Right atrium auricular region (tissue), 2 donors: ENCODE results near the gene SYCN. TPM values are rescaled to one million over a fixed set of nuclear protein-coding genes. Genes with fewer than 3 reads are reported as not detected.

Experiments
- DNase-seq: peaks from one replicate; pipeline ENCODE4 v3.0.0-alpha.2; 2019; ENCODE audit warnings: low spot score
- H3K27ac ChIP-seq, 2 donors: fragments of 200-600 bp; sonication (generic); 1 replicate in 1 of 2; 2 replicates in 1 of 2; pipeline ENCODE4 v1.5.1; 2016 to 2019
- H3K27me3 ChIP-seq, 2 donors: fragments of 200-600 bp; sonication (generic); one replicate each; pipeline versions ENCODE4 v1.5.1 to v1.6.0; 2017 to 2019
- H3K36me3 ChIP-seq: fragments of 200-600 bp; sonication (generic); one replicate; pipeline ENCODE4 v1.5.1; 2016
- H3K4me1 ChIP-seq, 2 donors: fragments of 200-600 bp; sonication (generic); one replicate each; pipeline versions ENCODE4 v1.5.1 to v1.6.0; 2017 to 2019
- H3K4me3 ChIP-seq, 2 donors: fragments of 200-600 bp; sonication (generic); 1 replicate in 1 of 2; 2 replicates in 1 of 2; pipeline ENCODE4 v1.5.1; 2017 to 2019; ENCODE audit warnings: mild to moderate bottlenecking in 1 of 2, moderate library complexity in 1 of 2
- H3K9me3 ChIP-seq, 2 donors: fragments of 200-600 bp; sonication (generic); one replicate each; pipeline ENCODE4 v1.5.1; 2019
- total RNA-seq, 2 donors: library from RNA; depleted of rRNA; stranded (reverse); fragments of >200 nt; gene quantifications; one replicate each; pipeline ENCODE4 v1.1.0, GENCODE V29; 2016
- TF ChIP-seq, protein P1 (sequence below), 2 donors: fragments of 200-600 bp; sonication (generic); IDR thresholded peaks; one replicate each; pipeline ENCODE4 v1.5.1; 2019; ENCODE audit warnings: antibody characterized with exemption in 2 of 2

The SYCN gene
- total RNA-seq, 2 donors from 2014 or later: not detected

DNA sequence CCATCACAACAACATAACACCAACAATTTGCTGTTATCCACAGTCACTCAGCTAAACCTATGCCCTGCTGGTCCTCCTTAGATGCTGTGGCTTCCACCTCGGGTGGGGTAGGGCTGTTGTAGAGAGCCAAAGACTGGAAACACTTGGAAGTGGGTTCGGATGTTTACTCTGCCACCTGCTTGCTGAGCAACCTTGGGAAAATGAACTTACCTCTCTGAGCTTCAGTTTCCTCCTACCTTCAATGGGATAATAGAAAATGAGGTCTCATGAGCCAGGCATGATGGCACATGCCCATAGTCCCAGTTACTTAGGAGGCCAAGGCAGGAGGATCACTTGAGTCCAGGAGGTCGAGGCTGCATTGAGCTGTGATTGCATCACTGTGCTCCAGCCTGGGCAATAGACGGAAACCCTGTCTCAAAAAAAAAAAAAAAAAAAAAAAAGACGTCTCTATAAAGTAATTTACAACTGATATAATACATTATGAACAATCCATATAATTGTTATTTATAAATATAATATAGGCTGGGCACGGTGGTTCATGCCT is 3.3 kb upstream of the SYCN start:
- H3K36me3 ChIP-seq: no peaks in the 10 kb centered on the region
- TF ChIP-seq, protein P1, sequence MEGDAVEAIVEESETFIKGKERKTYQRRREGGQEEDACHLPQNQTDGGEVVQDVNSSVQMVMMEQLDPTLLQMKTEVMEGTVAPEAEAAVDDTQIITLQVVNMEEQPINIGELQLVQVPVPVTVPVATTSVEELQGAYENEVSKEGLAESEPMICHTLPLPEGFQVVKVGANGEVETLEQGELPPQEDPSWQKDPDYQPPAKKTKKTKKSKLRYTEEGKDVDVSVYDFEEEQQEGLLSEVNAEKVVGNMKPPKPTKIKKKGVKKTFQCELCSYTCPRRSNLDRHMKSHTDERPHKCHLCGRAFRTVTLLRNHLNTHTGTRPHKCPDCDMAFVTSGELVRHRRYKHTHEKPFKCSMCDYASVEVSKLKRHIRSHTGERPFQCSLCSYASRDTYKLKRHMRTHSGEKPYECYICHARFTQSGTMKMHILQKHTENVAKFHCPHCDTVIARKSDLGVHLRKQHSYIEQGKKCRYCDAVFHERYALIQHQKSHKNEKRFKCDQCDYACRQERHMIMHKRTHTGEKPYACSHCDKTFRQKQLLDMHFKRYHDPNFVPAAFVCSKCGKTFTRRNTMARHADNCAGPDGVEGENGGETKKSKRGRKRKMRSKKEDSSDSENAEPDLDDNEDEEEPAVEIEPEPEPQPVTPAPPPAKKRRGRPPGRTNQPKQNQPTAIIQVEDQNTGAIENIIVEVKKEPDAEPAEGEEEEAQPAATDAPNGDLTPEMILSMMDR (IDR thresholded peaks at IDR 0.05): no peak
- H3K27ac ChIP-seq: no peak overlapping the region
- no peak for DNase-seq
- H3K27me3 ChIP-seq: peaks cover 0 to 14% of the 10 kb centered on the region in 2 donors
- no peaks in the 10 kb centered on the region for H3K9me3 ChIP-seq
- no peak overlapping the region for H3K4me3 ChIP-seq
- peaks cover 0 to 3% of the 10 kb centered on the region in 2 donors for H3K4me1 ChIP-seq

DNA sequence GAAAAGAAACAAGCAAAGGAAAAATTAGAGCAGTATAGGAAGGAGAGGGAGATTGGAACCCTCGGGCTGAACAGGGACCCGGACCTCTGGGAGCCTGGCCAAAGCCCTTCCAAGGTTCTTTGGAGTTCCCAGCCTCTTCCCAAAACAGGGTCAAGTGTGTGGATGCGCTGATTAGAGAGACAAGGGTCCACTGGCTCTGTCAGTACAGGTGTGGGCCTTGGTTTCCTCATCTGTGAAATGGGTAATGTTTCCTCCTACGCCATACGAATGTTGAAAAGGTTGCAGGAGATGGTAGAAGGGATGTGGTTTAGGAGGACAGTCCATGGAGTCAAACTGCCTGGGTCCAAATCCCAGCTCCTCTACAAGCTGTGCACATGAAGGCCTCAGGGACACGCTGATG is 2.1 kb upstream of the SYCN start:
- Histone ChIP-seq H3K4me1 (peaks cover 0 to 3% of the 10 kb centered on the region in 2 donors), H3K36me3 (no peaks in the 10 kb centered on the region), H3K4me3 (no peak overlapping the region), H3K9me3 (no peaks in the 10 kb centered on the region), H3K27me3 (peaks cover 0 to 14% of the 10 kb centered on the region in 2 donors), H3K27ac (no peak overlapping the region)
- no peak for DNase-seq
- TF ChIP-seq, protein P1 (IDR thresholded peaks at IDR 0.05): no peak

DNA sequence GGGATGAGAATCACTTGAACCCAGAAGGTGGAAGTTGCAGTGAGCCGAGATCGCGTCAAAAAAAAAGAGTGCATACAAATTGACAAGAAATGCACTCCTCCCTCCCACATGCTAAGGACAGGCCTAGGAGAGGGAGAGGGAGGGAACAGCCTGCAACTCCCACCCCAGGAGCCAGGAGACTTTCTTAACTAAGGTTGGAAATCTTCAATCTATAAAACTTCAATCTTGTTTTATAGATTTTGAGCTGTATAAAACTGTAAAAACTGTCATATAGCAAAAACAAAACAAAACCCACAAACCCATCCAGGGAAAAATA is 1.3 kb upstream of the SYCN start:
- TF ChIP-seq, protein P1 (IDR thresholded peaks at IDR 0.05): no peak
- no peak overlapping the region for H3K27ac ChIP-seq
- H3K36me3 ChIP-seq: no peaks in the 10 kb centered on the region
- DNase-seq: no peak
- H3K4me1 ChIP-seq: peaks cover 0 to 3% of the 10 kb centered on the region in 2 donors
- peaks cover 0 to 14% of the 10 kb centered on the region in 2 donors for H3K27me3 ChIP-seq
- no peaks in the 10 kb centered on the region for H3K9me3 ChIP-seq
- no peak overlapping the region for H3K4me3 ChIP-seq

DNA sequence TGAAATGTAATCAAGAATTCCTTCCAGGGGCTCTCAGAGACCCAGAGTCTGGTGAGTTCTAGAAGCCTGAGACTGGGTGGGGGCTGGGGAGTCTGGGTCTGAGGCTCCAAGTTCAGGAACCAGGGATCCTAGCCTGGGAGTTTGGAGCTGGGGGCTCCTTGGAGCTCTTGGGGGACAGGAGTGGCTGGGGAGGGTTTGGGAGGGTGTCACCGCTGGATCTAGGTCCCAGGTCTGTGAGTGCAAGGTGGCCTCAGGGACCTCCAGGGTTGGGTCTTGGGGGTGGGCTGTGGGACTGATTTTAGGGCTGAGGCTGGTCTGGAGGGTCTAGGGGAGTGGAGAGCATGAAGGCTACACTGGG is 1.1 kb downstream of the SYCN start:
- Histone ChIP-seq H3K27me3 (peaks cover 0 to 14% of the 10 kb centered on the region in 2 donors), H3K4me1 (peaks cover 0 to 3% of the 10 kb centered on the region in 2 donors), H3K27ac (no peak overlapping the region), H3K36me3 (no peaks in the 10 kb centered on the region), H3K9me3 (no peaks in the 10 kb centered on the region), H3K4me3 (no peak overlapping the region)
- TF ChIP-seq, protein P1 (IDR thresholded peaks at IDR 0.05): no peak
- no peak for DNase-seq

DNA sequence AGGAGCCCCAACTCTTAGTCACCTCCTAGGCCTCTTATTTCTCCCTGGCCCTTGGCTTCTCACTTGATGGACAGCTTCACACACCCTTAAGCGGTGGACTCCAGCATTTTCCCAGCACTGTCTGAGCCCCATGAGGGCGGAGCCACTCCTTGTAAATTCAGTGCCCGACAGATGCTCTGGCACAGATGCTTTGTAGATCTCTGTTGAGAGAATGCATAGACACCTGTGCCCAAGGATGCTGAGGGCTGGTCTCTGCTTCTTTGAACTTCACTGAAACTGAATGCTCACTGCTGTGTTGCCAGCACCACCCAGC is 3.3 kb downstream of the SYCN start:
- no peaks in the 10 kb centered on the region for H3K9me3 ChIP-seq
- DNase-seq: no peak
- TF ChIP-seq, protein P1 (IDR thresholded peaks at IDR 0.05): no peak

DNA sequence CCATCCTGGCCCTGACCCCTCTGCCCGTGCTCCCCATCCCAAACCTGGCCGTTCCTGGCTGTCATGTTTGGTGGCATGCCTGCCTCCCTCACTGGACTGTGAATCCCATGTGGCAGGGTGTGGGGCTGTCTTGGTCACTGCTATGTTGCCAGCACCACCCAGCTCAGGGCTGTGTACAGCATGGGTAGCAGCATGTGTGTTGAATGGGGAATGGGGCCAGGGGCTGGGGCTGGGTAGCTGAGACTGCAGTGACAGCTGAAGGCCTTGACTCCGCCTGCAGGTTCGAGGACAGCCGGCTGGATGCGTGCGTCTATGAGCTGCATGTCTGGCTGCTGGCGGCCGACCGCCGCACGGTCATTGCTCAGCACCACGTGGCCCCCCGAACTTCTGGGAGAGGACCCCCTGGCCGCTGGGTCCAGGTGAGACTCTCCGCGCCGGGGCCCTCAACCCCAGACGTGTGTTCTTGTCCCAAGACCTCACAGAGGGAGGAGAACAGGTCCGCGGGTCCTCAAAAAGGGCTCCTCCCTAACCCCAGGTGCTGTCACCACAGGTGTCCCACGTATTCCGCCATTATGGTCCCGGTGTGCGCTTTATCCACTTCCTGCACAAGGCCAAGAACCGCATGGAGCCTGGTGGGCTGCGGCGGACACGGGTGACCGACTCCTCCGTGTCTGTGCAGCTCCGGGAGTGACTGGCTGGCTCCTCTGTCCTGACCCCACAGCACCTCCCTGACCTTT is 3.8 kb downstream of the SYCN start:
- no peak overlapping the region for H3K27ac ChIP-seq
- peaks cover 0 to 26% of the 10 kb centered on the region in 2 donors for H3K27me3 ChIP-seq
- TF ChIP-seq, protein P1 (IDR thresholded peaks at IDR 0.05): no peak

More for the DNA sequence above, 3.3 kb downstream of the SYCN start:
- no peaks in the 10 kb centered on the region for H3K36me3 ChIP-seq
- peaks cover 0 to 26% of the 10 kb centered on the region in 2 donors for H3K27me3 ChIP-seq
- peaks cover 0 to 8% of the 10 kb centered on the region in 2 donors for H3K4me1 ChIP-seq
- H3K27ac ChIP-seq: no peak overlapping the region
- H3K4me3 ChIP-seq: no peak overlapping the region

More for the DNA sequence above, 3.8 kb downstream of the SYCN start:
- no peak overlapping the region for H3K4me3 ChIP-seq
- DNase-seq: no peak
- peaks cover 0 to 8% of the 10 kb centered on the region in 2 donors for H3K4me1 ChIP-seq
- no peaks in the 10 kb centered on the region for H3K9me3 ChIP-seq
- H3K36me3 ChIP-seq: no peaks in the 10 kb centered on the region
